ENCODE measurements around the gene RAI1.

The RAI1 gene

DNA sequence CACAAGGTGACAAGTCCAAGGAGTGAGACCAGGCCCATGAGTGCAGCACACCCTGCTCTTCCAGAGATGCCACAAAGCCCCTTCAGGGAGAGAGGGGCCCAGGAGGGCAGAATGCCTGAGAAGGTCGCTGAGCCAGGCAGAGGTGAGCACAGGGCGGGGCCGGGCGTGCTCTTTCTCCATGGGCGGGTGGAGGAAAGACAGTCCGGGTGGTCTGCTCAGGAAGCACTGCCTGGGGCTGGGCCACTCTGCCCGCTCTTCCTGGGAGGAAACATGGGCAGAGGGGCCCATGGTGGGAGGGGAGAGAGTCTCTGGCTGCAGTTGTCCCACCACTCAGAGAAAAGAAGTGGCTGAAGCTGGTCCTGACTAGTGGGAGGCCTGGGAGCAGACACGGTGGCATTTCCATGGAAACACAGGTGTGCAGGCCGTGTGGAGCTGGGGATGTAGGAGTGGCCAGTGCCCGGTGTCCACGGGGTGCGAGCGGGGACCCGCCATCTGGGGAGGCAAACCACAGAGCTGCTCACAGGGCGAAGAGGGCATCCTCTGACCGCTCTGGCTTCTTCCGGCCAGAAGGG, 165.9 kb downstream of the RAI1 start:
- Histone ChIP-seq H3K36me3 (ENCODE audit: control insufficient read depth, insufficient read depth, low read length) (no peaks in the 10 kb centered on the region), H3K4me3 (replicated peaks; ENCODE audit: low read depth, low read length) (no peak overlapping the region), H3K27me3 (replicated peaks; ENCODE audit: control insufficient read depth, insufficient read depth, low read length) (no peaks in the 10 kb centered on the region)
- no peak for TF ChIP-seq CTCF (IDR thresholded peaks at IDR 0.05; ENCODE audit: insufficient read depth, low read length, poor library complexity, severe bottlenecking)
- DNase-seq (ENCODE audit: extremely low read depth, insufficient read length) = no peak

DNA sequence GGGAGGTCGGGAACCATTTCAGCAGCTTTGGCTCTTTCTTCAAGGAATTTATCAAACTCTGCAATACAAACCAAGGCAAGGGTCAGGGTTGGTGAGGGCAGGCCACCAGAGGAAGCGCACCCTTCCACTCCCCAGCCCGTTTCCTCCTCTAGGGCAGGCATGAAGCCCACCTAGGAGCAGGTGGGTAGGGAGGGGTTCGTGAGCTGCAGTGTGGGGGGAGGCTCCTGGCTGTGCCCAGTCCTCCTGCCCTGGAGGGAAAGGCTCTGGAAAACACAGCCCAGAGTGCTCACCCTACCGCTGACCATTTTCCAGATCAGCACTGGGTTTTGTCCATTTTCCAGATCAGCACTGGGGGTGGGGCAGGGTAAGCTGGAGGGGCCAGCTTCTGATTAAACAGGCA, 166.5 kb downstream of the RAI1 start:
- Histone ChIP-seq H3K27me3 (replicated peaks; ENCODE audit: control insufficient read depth, insufficient read depth, low read length) (no peaks in the 10 kb centered on the region), H3K36me3 (ENCODE audit: control insufficient read depth, insufficient read depth, low read length) (no peaks in the 10 kb centered on the region), H3K4me3 (replicated peaks; ENCODE audit: low read depth, low read length) (no peak overlapping the region)
- no peak for TF ChIP-seq CTCF (IDR thresholded peaks at IDR 0.05; ENCODE audit: insufficient read depth, low read length, poor library complexity, severe bottlenecking)
- DNase-seq (ENCODE audit: extremely low read depth, insufficient read length) = no peak

- H3K36me3 ChIP-seq (ENCODE audit: control insufficient read depth, insufficient read depth, low read length) = no peaks in the 10 kb centered on the region
- no peak for TF ChIP-seq CTCF (IDR thresholded peaks at IDR 0.05; ENCODE audit: insufficient read depth, low read length, poor library complexity, severe bottlenecking)
- DNase-seq (ENCODE audit: extremely low read depth, insufficient read length) = no peak
- no peaks in the 10 kb centered on the region for H3K27me3 ChIP-seq (replicated peaks; ENCODE audit: control insufficient read depth, insufficient read depth, low read length)
- no peak overlapping the region for H3K4me3 ChIP-seq (replicated peaks; ENCODE audit: low read depth, low read length)
Observed at GRCh38 chr17:17848311-17849082, 167.2 kb downstream of the RAI1 start.

GRCh38 chr17:17849147-17849820, 168.0 kb downstream of the RAI1 start:
- H3K4me3 ChIP-seq (replicated peaks; ENCODE audit: low read depth, low read length) = no peak overlapping the region
- TF ChIP-seq CTCF (IDR thresholded peaks at IDR 0.05; ENCODE audit: insufficient read depth, low read length, poor library complexity, severe bottlenecking) = no peak
- DNase-seq (ENCODE audit: extremely low read depth, insufficient read length) = peak; percentile 52
- no peaks in the 10 kb centered on the region for H3K36me3 ChIP-seq (ENCODE audit: control insufficient read depth, insufficient read depth, low read length)
- H3K27me3 ChIP-seq (replicated peaks; ENCODE audit: control insufficient read depth, insufficient read depth, low read length) = no peaks in the 10 kb centered on the region

DNA sequence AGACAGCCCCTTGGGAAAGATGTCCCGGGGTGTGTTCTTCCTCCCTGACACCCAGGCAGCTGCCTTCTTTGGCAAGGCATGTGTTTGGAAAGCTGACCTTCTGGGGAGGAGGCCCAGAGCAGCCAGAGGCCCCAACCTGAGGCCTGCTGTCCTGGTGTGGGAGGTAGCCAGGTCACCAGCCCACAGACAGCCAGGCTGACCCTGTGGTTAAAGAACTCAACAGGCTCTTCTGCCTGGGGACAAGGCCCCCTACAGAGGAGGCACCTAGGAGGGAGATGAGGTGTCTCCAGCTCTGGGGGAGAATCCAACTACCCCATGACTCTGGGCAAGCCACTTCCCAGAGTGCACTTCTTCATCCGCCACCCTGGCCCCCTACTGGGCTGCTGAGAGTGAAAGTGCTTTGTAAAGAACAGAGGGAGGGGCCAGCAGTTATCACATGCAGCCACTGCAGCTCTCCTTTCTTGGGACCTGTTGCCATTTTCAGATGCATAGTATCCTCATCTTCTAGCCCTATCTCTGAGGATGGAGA, 168.7 kb downstream of the RAI1 start:
- TF ChIP-seq CTCF (IDR thresholded peaks at IDR 0.05; ENCODE audit: insufficient read depth, low read length, poor library complexity, severe bottlenecking) = no peak
- DNase-seq (ENCODE audit: extremely low read depth, insufficient read length) = peak; percentile 55
- Histone ChIP-seq H3K36me3 (ENCODE audit: control insufficient read depth, insufficient read depth, low read length) (no peaks in the 10 kb centered on the region), H3K4me3 (replicated peaks; ENCODE audit: low read depth, low read length) (no peak overlapping the region), H3K27me3 (replicated peaks; ENCODE audit: control insufficient read depth, insufficient read depth, low read length) (no peaks in the 10 kb centered on the region)
